Vagina (tissue), 2 donors: ENCODE data around the gene CLDN34. TPM values are rescaled to one million over a fixed set of nuclear protein-coding genes. Genes with fewer than 3 reads are reported as not detected.

Source experiments
- DNase-seq, 2 donors: peaks; one replicate each; pipeline ENCODE4 v3.0.0-alpha.2; 2017; ENCODE audit errors: extremely low spot score in 2 of 2
- H3K27ac ChIP-seq: fragments of 200-600 bp; sonication (generic); one replicate; pipeline ENCODE4 v1.5.1; 2019
- H3K27me3 ChIP-seq: fragments of 200-600 bp; sonication (generic); one replicate; pipeline ENCODE4 v1.5.1; 2019
- H3K36me3 ChIP-seq, 2 donors: fragments of 200-600 bp; sonication (generic); one replicate each; pipeline ENCODE4 v1.5.1; 2017 to 2019
- H3K4me1 ChIP-seq: fragments of 200-600 bp; sonication (generic); one replicate; pipeline ENCODE4 v1.5.1; 2019
- H3K4me3 ChIP-seq, 2 donors: fragments of 200-600 bp; sonication (generic); 1 replicate in 1 of 2; 2 replicates in 1 of 2; pipeline ENCODE4 v1.5.1; 2016 to 2019
- H3K9me3 ChIP-seq: fragments of 200-600 bp; sonication (generic); one replicate; pipeline ENCODE4 v1.5.1; 2019
- CTCF ChIP-seq, 3 experiments: fragments of 450-650 bp in 2 of 3; fragments of 200-600 bp in 1 of 3; sonication (generic) in 1 of 3; IDR thresholded peaks; one replicate each; pipeline ENCODE4 v1.5.1; 2017 to 2019; ENCODE audit warnings: antibody characterized with exemption in 3 of 3, mild to moderate bottlenecking in 2 of 3, moderate library complexity in 2 of 3
- POLR2A ChIP-seq, 2 donors: fragments of 450-650 bp; IDR thresholded peaks; one replicate each; pipeline ENCODE4 v1.6.1; 2017; ENCODE audit warnings: antibody characterized with exemption in 2 of 2, mild to moderate bottlenecking in 2 of 2, moderate library complexity in 2 of 2
- POLR2AphosphoS5 ChIP-seq, 2 donors: sonication (generic); formaldehyde crosslinking; IDR thresholded peaks; one replicate each; pipeline ENCODE4 v1.9.0; 2017; ENCODE audit warnings: antibody characterized with exemption in 2 of 2, mild to moderate bottlenecking in 2 of 2, low read depth in 1 of 2; ENCODE audit not compliant: insufficient read depth in 1 of 2
- intact Hi-C: fragments of 100-400 bp; cut with DNase I; formaldehyde crosslinking; loops from one replicate; pipeline ENCODE4 v1.15.1; 2023
- total RNA-seq: library from RNA; depleted of rRNA; stranded (reverse); fragments of >200 nt; gene quantifications from one replicate; pipeline ENCODE4 v1.2.3, GENCODE V29; 2016

Gene CLDN34
- total RNA-seq, 1 donor from 2014 or later = not detected

DNA sequence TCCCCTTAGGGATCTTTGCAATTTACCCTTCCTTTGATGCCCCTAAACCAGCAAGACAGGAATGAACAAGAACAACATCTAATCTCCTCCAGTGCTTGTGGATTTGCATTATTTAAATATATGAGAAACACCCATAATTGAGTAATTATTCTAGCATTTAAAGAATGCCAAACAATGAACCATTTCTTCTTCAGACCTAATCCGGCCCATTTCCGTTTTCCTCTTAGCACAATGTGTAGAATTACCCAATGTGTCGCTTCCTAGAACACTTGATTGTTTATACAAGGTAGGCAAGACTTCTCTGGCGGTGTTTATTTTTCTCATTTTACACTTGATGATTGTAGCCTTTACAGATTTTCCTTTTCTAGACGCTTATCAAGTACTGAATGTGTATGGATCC, 43.5 kb downstream of the CLDN34 start:
- H3K4me1 ChIP-seq = no peaks in the 10 kb centered on the region
- intact Hi-C loops = no loop called here

GRCh38 chrX:10011261-10011931, 44.2 kb downstream of the CLDN34 start:
- H3K27ac ChIP-seq = no peak overlapping the region
- no peaks in the 10 kb centered on the region for H3K4me1 ChIP-seq
- no peaks in the 10 kb centered on the region for H3K36me3 ChIP-seq
- no peak for DNase-seq
- H3K4me3 ChIP-seq = no peak overlapping the region
- intact Hi-C loops = no loop called here
- no peaks in the 10 kb centered on the region for H3K27me3 ChIP-seq
- TF ChIP-seq POLR2A (IDR thresholded peaks at IDR 0.05) = no peak
- no peak for TF ChIP-seq POLR2AphosphoS5 (IDR thresholded peaks at IDR 0.05; ENCODE audit: insufficient read depth in 1 of 2, low read depth in 1 of 2)
- no peak for TF ChIP-seq CTCF (IDR thresholded peaks at IDR 0.05)
- H3K9me3 ChIP-seq = no peaks in the 10 kb centered on the region

More for the DNA sequence above, 43.5 kb downstream of the CLDN34 start:
- no peak overlapping the region for H3K27ac ChIP-seq
- TF ChIP-seq POLR2AphosphoS5 (IDR thresholded peaks at IDR 0.05; ENCODE audit: insufficient read depth in 1 of 2, low read depth in 1 of 2) = peak in 1 of 2 donors; percentile 70
- TF ChIP-seq CTCF (IDR thresholded peaks at IDR 0.05) = no peak
- no peaks in the 10 kb centered on the region for H3K36me3 ChIP-seq
- no peaks in the 10 kb centered on the region for H3K27me3 ChIP-seq
- H3K4me3 ChIP-seq = no peak overlapping the region
- H3K9me3 ChIP-seq = no peaks in the 10 kb centered on the region
- DNase-seq = no peak

DNA sequence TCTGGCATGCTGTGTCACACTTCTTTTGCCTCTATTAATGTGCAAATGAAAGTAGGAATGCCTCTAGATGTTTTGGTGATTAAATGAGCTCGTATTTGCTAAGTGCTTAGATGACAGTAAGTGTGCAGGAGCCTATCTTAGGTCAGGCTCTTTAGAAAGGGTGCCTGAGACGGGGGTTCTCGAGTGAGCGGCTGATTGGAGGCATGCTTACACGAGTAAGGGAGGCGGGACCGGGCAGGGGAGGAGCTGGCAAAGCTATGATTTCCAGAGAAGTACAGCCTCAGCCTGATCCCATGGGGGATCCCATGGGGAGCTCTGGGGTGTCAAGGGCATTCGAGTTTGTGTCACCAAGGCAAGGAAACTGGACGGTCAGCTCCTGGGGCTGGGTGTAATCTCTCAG, 44.8 kb downstream of the CLDN34 start:
- H3K4me1 ChIP-seq = no peaks in the 10 kb centered on the region
- H3K4me3 ChIP-seq = no peak overlapping the region
- no peaks in the 10 kb centered on the region for H3K9me3 ChIP-seq
- no peak for DNase-seq
- intact Hi-C loops = no loop called here
- no peaks in the 10 kb centered on the region for H3K36me3 ChIP-seq
- no peak overlapping the region for H3K27ac ChIP-seq
- no peak for TF ChIP-seq POLR2A (IDR thresholded peaks at IDR 0.05)
- no peaks in the 10 kb centered on the region for H3K27me3 ChIP-seq

GRCh38 chrX:10014462-10015354, 47.5 kb downstream of the CLDN34 start:
- H3K9me3 ChIP-seq = no peaks in the 10 kb centered on the region
- no peaks in the 10 kb centered on the region for H3K36me3 ChIP-seq
- intact Hi-C loops = loop anchor here (5.0 kb wide), 1 partner anchor 103 kb away; no protein-coding TSS in a partner anchor
- H3K4me1 ChIP-seq = peaks cover 11% of the 10 kb centered on the region
- H3K4me3 ChIP-seq = peak overlapping the region; percentile 57 to 61
- peak overlapping the region; percentile 81 for H3K27ac ChIP-seq
- no peaks in the 10 kb centered on the region for H3K27me3 ChIP-seq
- TF ChIP-seq POLR2AphosphoS5 (IDR thresholded peaks at IDR 0.05; ENCODE audit: insufficient read depth in 1 of 2, low read depth in 1 of 2) (peak in 1 of 2 donors; percentile 69), POLR2A (IDR thresholded peaks at IDR 0.05) (peak in 1 of 2 donors; percentile 50), CTCF (IDR thresholded peaks at IDR 0.05) (no peak)
- peak in 1 of 2 donors; percentile 91 for DNase-seq

- H3K4me3 ChIP-seq = peak overlapping the region; percentile 57 to 61
- DNase-seq = no peak
- intact Hi-C loops = loop anchor here (5.0 kb wide), 1 partner anchor 102 kb away; no protein-coding TSS in a partner anchor
- peaks cover 17% of the 10 kb centered on the region for H3K4me1 ChIP-seq
- TF ChIP-seq POLR2AphosphoS5 (IDR thresholded peaks at IDR 0.05; ENCODE audit: insufficient read depth in 1 of 2, low read depth in 1 of 2) (no peak), POLR2A (IDR thresholded peaks at IDR 0.05) (no peak), CTCF (IDR thresholded peaks at IDR 0.05) (no peak)
- H3K9me3 ChIP-seq = no peaks in the 10 kb centered on the region
- H3K27me3 ChIP-seq = no peaks in the 10 kb centered on the region
- H3K27ac ChIP-seq = peak overlapping the region; percentile 83
- H3K36me3 ChIP-seq = no peaks in the 10 kb centered on the region
Measured at GRCh38 chrX:10015355-10015722, 48.2 kb downstream of the CLDN34 start.
